Right atrium auricular region (tissue), 2 donors: ENCODE data around the gene TAF6. TPM values are rescaled to one million over a fixed set of nuclear protein-coding genes. Genes with fewer than 3 reads are reported as not detected.

ENCODE experiments used
- DNase-seq: peaks from one replicate; pipeline ENCODE4 v3.0.0-alpha.2; 2019; ENCODE audit warnings: low spot score
- H3K27ac ChIP-seq, 2 donors: fragments of 200-600 bp; sonication (generic); 1 replicate in 1 of 2; 2 replicates in 1 of 2; pipeline ENCODE4 v1.5.1; 2016 to 2019
- H3K27me3 ChIP-seq, 2 donors: fragments of 200-600 bp; sonication (generic); one replicate each; pipeline versions ENCODE4 v1.5.1 to v1.6.0; 2017 to 2019
- H3K36me3 ChIP-seq: fragments of 200-600 bp; sonication (generic); one replicate; pipeline ENCODE4 v1.5.1; 2016
- H3K4me1 ChIP-seq, 2 donors: fragments of 200-600 bp; sonication (generic); one replicate each; pipeline versions ENCODE4 v1.5.1 to v1.6.0; 2017 to 2019
- H3K4me3 ChIP-seq, 2 donors: fragments of 200-600 bp; sonication (generic); 1 replicate in 1 of 2; 2 replicates in 1 of 2; pipeline ENCODE4 v1.5.1; 2017 to 2019; ENCODE audit warnings: mild to moderate bottlenecking in 1 of 2, moderate library complexity in 1 of 2
- H3K9me3 ChIP-seq, 2 donors: fragments of 200-600 bp; sonication (generic); one replicate each; pipeline ENCODE4 v1.5.1; 2019
- total RNA-seq, 2 donors: library from RNA; depleted of rRNA; stranded (reverse); fragments of >200 nt; gene quantifications; one replicate each; pipeline ENCODE4 v1.1.0, GENCODE V29; 2016
- TF ChIP-seq, protein P1 (sequence below), 2 donors: fragments of 200-600 bp; sonication (generic); IDR thresholded peaks; one replicate each; pipeline ENCODE4 v1.5.1; 2019; ENCODE audit warnings: antibody characterized with exemption in 2 of 2

The TAF6 gene
- 10 to 100 TPM; 41.7 to 49.1 TPM for total RNA-seq

DNA sequence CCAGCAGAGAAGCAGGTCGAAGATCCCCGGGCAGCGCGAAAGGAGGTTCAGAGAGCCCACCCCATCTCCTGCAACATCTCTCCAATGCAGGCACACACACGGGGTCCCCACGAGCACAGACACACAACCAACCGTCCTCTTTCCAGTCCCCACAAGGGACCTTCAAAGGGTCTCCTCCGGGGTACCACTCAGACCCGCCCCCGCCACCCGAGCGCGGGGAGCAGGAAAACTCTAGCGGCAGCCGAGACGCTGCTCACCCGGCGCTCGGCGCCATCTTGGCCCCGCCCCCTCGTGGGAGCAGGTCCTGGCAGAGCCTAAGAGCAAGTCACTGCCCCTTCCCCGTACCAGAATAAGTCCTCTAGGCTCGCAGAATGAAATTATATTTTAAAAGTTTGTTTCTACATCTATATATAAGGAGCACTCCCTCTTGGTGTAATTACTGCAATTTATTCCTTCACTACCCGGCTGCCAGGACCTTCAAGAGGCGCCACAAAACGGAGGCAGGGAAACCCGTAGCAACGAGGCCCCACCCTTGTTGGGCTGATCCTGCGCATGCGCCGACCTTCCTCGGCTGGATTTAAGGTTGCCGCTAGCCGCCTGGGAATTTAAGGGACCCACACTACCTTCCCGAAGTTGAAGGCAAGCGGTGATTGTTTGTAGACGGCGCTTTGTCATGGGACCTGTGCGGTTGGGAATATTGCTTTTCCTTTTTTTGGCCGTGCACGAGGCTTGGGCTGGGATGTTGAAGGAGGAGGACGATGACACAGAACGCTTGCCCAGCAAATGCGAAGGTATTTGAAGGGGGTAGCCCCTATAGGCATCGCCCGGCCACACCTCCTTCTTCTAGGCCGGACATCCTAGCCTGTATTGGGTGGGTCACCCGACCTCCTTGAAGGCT, at the start of gene TAF6, which contains the start of gene CNPY4:
TSS of gene TAF6 (minus strand) at position 287 of the 898 bp plus-strand sequence. CDS start 5,149 bp downstream, outside the sequence.
TSS of gene CNPY4 (plus strand) at position 563 of the 898 bp plus-strand sequence. CDS start at position 674, 111 bp downstream.
- Histone ChIP-seq H3K4me3 (peak within 1 kb of the TSS; percentile 75), H3K27ac (peak within 1 kb of the TSS; percentile 88), H3K36me3 (no peaks in the 10 kb centered on the region), H3K9me3 (no peaks in the 10 kb centered on the region), H3K4me1 (peaks cover 0 to 19% of the 10 kb centered on the region in 2 donors), H3K27me3 (no peaks in the 10 kb centered on the region)
- TF ChIP-seq, protein P1, sequence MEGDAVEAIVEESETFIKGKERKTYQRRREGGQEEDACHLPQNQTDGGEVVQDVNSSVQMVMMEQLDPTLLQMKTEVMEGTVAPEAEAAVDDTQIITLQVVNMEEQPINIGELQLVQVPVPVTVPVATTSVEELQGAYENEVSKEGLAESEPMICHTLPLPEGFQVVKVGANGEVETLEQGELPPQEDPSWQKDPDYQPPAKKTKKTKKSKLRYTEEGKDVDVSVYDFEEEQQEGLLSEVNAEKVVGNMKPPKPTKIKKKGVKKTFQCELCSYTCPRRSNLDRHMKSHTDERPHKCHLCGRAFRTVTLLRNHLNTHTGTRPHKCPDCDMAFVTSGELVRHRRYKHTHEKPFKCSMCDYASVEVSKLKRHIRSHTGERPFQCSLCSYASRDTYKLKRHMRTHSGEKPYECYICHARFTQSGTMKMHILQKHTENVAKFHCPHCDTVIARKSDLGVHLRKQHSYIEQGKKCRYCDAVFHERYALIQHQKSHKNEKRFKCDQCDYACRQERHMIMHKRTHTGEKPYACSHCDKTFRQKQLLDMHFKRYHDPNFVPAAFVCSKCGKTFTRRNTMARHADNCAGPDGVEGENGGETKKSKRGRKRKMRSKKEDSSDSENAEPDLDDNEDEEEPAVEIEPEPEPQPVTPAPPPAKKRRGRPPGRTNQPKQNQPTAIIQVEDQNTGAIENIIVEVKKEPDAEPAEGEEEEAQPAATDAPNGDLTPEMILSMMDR (IDR thresholded peaks at IDR 0.05), result no peak
- peak; percentile 95 for DNase-seq

DNA sequence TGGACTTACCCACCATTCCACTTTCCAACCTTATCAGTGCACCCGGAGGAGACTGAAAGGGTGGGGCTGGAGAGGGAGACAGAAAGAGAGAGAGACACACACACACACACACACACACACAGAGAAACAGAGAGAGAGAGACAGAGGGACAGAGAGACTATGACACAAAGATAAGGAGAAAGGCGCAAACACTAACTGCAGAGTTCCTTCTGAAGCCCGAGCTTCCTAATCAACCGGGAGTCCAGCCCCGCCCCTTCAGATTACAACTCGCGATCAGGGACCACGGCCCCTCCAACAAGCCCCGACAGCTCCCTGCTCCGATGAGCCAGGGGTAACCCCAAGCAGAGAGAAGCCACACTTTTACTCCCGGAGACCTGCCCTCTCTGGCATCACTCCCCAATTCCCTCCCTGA, 48.8 kb upstream of the TAF6 start:
- Histone ChIP-seq H3K36me3 (no peaks in the 10 kb centered on the region), H3K4me1 (peaks cover 0 to 31% of the 10 kb centered on the region in 2 donors), H3K27ac (peak overlapping the region; percentile 54), H3K27me3 (peaks cover 4 to 9% of the 10 kb centered on the region in 2 donors), H3K4me3 (peak overlapping the region; percentile 37 to 53), H3K9me3 (no peaks in the 10 kb centered on the region)
- TF ChIP-seq, protein P1 (IDR thresholded peaks at IDR 0.05), result no peak
- DNase-seq, result no peak

DNA sequence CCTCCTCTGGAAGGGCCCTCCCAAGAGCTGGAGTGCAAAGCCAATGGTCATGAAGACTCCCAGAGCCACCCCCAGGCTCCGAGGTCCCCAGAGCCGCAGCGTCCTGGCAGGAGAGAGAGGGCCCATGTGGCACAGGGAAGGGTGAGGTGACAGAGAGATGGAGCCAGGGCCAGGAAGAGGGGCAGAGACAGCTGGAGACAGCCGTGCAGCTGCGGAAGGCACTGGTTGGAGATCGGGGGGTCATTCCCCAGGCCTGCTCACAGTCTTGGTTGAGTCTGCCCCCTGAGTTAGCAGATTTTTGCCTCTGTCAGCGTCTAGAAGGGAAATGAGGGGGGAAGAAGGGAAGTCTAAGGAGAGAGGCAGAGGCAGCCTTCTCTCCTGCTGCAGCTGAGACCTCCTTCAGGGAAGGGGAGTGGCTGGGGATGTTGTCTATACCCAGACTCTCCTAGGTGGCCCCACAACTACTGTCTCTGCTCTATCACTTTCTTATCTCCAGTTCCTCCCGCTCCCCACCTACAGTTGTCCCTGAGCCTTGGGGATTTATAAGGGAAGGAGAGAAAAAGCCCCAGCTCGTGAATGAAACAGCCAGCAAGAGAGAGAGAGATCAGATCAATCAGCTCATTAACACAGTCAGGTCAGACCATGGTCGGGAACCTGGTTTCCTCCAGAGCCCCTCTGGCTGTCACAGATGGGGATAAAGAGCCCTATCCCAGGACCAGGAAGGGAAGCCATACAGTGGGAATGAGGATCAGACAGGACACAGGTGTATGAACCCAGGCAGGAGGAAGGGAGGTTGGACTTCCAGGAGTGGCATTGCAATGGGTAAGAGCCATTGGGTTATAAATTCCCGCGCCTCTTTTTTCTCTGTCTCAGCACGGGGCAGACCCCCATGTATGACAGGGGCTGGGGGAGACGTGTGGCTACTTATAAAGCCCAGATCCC, 48.1 kb upstream of the TAF6 start:
- no peak for DNase-seq
- H3K9me3 ChIP-seq, result no peaks in the 10 kb centered on the region
- TF ChIP-seq, protein P1 (IDR thresholded peaks at IDR 0.05), result no peak
- peaks cover 4 to 8% of the 10 kb centered on the region in 2 donors for H3K27me3 ChIP-seq
- H3K36me3 ChIP-seq, result no peaks in the 10 kb centered on the region
- H3K4me3 ChIP-seq, result peak overlapping the region; percentile 37 to 53
- H3K27ac ChIP-seq, result no peak overlapping the region
- H3K4me1 ChIP-seq, result peaks cover 0 to 31% of the 10 kb centered on the region in 2 donors

DNA sequence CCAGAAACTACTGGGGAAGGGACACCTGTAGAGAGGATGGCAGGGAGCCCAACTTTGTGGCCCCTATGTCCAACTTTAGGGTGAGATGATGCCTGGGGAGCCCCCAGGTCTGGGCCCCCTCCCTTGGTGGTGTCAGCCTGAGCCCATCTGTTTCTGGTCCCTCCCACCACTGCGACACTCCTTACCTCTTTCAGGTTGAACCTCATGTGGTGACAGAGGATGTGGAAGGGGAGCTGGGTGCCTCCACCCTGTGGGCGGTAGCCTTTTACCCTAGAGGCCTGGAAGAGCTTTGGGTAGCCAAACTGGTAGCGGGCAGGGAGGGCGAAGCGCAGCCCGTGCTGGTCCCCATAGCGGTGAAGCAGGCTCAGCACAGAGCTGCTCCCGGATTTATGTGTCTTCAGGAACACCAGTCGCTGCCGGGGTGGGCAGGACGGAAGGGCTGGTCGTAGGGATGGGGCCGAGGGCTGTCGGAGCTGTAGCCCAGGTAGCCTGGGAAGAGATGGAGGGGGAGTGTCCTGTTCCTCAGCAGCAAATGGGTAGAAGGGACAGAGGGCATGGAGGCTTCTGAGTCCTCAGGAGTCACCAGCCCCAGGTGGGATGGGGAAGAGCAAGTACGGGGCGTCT, 47.3 kb upstream of the TAF6 start:
- Histone ChIP-seq H3K4me1 (peaks cover 0 to 27% of the 10 kb centered on the region in 2 donors), H3K9me3 (no peaks in the 10 kb centered on the region), H3K4me3 (no peak overlapping the region), H3K27me3 (peaks cover 0 to under 1% of the 10 kb centered on the region in 2 donors), H3K27ac (no peak overlapping the region), H3K36me3 (no peaks in the 10 kb centered on the region)
- TF ChIP-seq, protein P1 (IDR thresholded peaks at IDR 0.05), result no peak
- no peak for DNase-seq

DNA sequence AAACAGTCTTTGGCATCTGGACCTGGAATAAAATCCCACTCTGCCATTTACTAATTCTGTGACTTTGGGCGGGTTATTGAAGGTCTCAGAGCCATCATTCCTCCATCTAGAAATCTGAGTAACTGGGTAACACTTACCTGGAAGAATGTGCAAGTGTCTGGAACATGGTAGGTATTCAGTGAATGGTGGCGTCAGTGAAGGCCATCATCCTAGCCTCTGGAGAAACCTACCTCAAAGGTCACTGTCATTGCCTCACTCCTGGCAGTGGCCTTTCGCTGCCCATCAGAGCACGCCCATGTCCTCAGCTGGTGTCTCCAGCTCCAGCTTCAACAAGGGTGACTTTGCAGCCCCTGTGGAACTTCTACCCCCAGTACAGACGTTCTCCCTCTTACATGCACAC, 44.7 kb upstream of the TAF6 start:
- TF ChIP-seq, protein P1 (IDR thresholded peaks at IDR 0.05), result no peak
- H3K27me3 ChIP-seq, result no peaks in the 10 kb centered on the region
- no peak overlapping the region for H3K4me3 ChIP-seq
- DNase-seq, result no peak
- no peak overlapping the region for H3K27ac ChIP-seq
- no peaks in the 10 kb centered on the region for H3K36me3 ChIP-seq
- H3K4me1 ChIP-seq, result peaks cover 0 to 21% of the 10 kb centered on the region in 2 donors
- no peaks in the 10 kb centered on the region for H3K9me3 ChIP-seq
